IMR-90 (cell line): Measurements from ENCODE around the gene PGLYRP3. TPM values are rescaled to one million over a fixed set of nuclear protein-coding genes. Genes with fewer than 3 reads are reported as not detected.

ENCODE experiments used
- ATAC-seq: fragments of 200-7000 bp; cut with Tn5 transposase; 2 replicates; pipeline ENCODE4 v1.9.1; 2020; ENCODE audit warnings: low read depth, mild to moderate bottlenecking, moderate library complexity
- BruUV-seq: library from RNA; stranded (reverse); fragments of 400-500 nt; replicated peaks from 2 replicates; lab custom pipeline; 2021; lab: Mats Ljungman, UMichigan
- CTCF ChIA-PET: fragments of 300-600 bp; formaldehyde crosslinking; extraction: SDS; loops from one replicate; lab custom pipeline; 2021; ENCODE audit warnings: antibody characterized with exemption; lab: Yijun Ruan, JAX
- POLR2A ChIA-PET: fragments of 300-600 bp; sonication (Branson Sonifier 250); formaldehyde crosslinking; loops from one replicate; lab custom pipeline; 2022; ENCODE audit warnings: antibody characterized with exemption; ENCODE audit not compliant: unreplicated experiment; lab: Charles Lee
- DNase-seq: peaks from one replicate; pipeline ENCODE4 v3.0.0; 2013
- H2AFZ ChIP-seq: replicated peaks from 2 replicates; pipeline ENCODE3; 2013; ENCODE audit warnings: low read length, mild to moderate bottlenecking; ENCODE audit not compliant: poor library complexity
- H2AK5ac ChIP-seq: 2 replicates; pipeline ENCODE4 v1.6.1; 2013; ENCODE audit warnings: low read depth, low read length, inconsistent platforms
- H2AK9ac ChIP-seq: replicated peaks from 2 replicates; pipeline ENCODE3; 2013; ENCODE audit warnings: mild to moderate bottlenecking, low read depth, low read length, moderate library complexity; ENCODE audit not compliant: poor library complexity
- H2BK120ac ChIP-seq: 2 replicates; pipeline ENCODE4 v1.6.1; 2013; ENCODE audit warnings: low read depth, low read length, inconsistent platforms
- H2BK15ac ChIP-seq: 3 replicates; pipeline ENCODE4 v1.6.1; 2013; ENCODE audit warnings: low read depth, low read length, inconsistent platforms
- H2BK20ac ChIP-seq: 2 replicates; pipeline ENCODE4 v1.6.1; 2013; ENCODE audit warnings: low read depth, mild to moderate bottlenecking, inconsistent platforms, low read length, moderate library complexity
- H2BK5ac ChIP-seq: 2 replicates; pipeline ENCODE4 v1.6.1; 2013; ENCODE audit warnings: mild to moderate bottlenecking, low read depth, low read length, inconsistent platforms; ENCODE audit not compliant: poor library complexity, severe bottlenecking
- H3K14ac ChIP-seq: replicated peaks from 2 replicates; pipeline ENCODE4 v1.6.1; 2013; ENCODE audit warnings: low read depth, low read length, inconsistent platforms
- H3K18ac ChIP-seq: 2 replicates; pipeline ENCODE4 v1.6.1; 2013; ENCODE audit warnings: low read depth, low read length, control low read depth
- H3K23ac ChIP-seq: 2 replicates; pipeline ENCODE4 v1.6.1; 2013; ENCODE audit warnings: low read depth, low read length, inconsistent platforms
- H3K27ac ChIP-seq: 2 replicates; pipeline ENCODE4 v1.5.1; 2013; ENCODE audit warnings: mild to moderate bottlenecking, control low read depth, low read length; ENCODE audit not compliant: insufficient read depth
- H3K27me3 ChIP-seq: 2 replicates; pipeline ENCODE4 v1.6.1; 2013; ENCODE audit warnings: low read length; ENCODE audit not compliant: control insufficient read depth, insufficient read depth
- H3K36me3 ChIP-seq: 2 replicates; pipeline ENCODE4 v1.6.1; 2013; ENCODE audit warnings: low read length, mixed read lengths; ENCODE audit not compliant: control insufficient read depth, insufficient read depth
- H3K4ac ChIP-seq: 2 replicates; pipeline ENCODE4 v1.6.1; 2013; ENCODE audit warnings: low read depth, low read length, inconsistent platforms
- H3K4me1 ChIP-seq: 2 replicates; pipeline ENCODE4 v1.6.1; 2013; ENCODE audit warnings: low read length, mixed read lengths; ENCODE audit not compliant: control insufficient read depth, insufficient read depth
- H3K4me2 ChIP-seq: 2 replicates; pipeline ENCODE4 v1.6.1; 2013; ENCODE audit warnings: low read depth, mild to moderate bottlenecking, control low read depth, low read length, moderate library complexity
- H3K4me3 ChIP-seq: 2 replicates; pipeline ENCODE4 v1.5.1; 2013; ENCODE audit warnings: low read depth, mild to moderate bottlenecking, control low read depth, low read length, moderate library complexity; ENCODE audit not compliant: insufficient read depth
- H3K56ac ChIP-seq: 2 replicates; pipeline ENCODE4 v1.6.1; 2013; ENCODE audit warnings: low read length, inconsistent platforms; ENCODE audit not compliant: insufficient read depth; ENCODE audit errors: extremely low read depth
- H3K79me1 ChIP-seq, 2 experiments: 2 replicates each; pipeline ENCODE4 v1.6.1; 2013; ENCODE audit warnings: low read length in 2 of 2, inconsistent platforms in 1 of 2, low read depth in 1 of 2
- H3K9ac ChIP-seq: 2 replicates; pipeline ENCODE4 v1.6.1; 2013; ENCODE audit warnings: low read depth, low read length, control low read depth
- H3K9me1 ChIP-seq: 2 replicates; pipeline ENCODE4 v1.6.1; 2013; ENCODE audit warnings: low read length, inconsistent platforms; ENCODE audit not compliant: insufficient read depth
- H3K9me3 ChIP-seq: 2 replicates; pipeline ENCODE4 v1.6.1; 2013; ENCODE audit warnings: low read length; ENCODE audit not compliant: control insufficient read depth, insufficient read depth
- H4K20me1 ChIP-seq: 2 replicates; pipeline ENCODE4 v1.6.1; 2013; ENCODE audit warnings: low read length, inconsistent platforms; ENCODE audit not compliant: insufficient read depth
- H4K5ac ChIP-seq: 2 replicates; pipeline ENCODE4 v1.6.1; 2013; ENCODE audit warnings: mild to moderate bottlenecking, low read depth, low read length, control low read depth
- H4K8ac ChIP-seq, 2 experiments: 2 replicates each; pipeline ENCODE4 v1.6.1; 2013; ENCODE audit warnings: low read depth in 2 of 2, low read length in 2 of 2, control low read depth in 1 of 2, inconsistent platforms in 1 of 2
- H4K91ac ChIP-seq: 2 replicates; pipeline ENCODE4 v1.6.1; 2013; ENCODE audit warnings: low read depth, low read length, inconsistent platforms; ENCODE audit not compliant: insufficient read depth
- BHLHE40 ChIP-seq: fragments of 150-350 bp; IDR thresholded peaks from 2 replicates; pipeline ENCODE4 v1.6.1; 2016; ENCODE audit warnings: mild to moderate bottlenecking, low read depth, low read length
- CEBPB ChIP-seq: IDR thresholded peaks from 2 replicates; pipeline ENCODE4 v1.6.1; 2012; ENCODE audit warnings: low read depth, low read length, improper control_type of control experiment
- CHD1 ChIP-seq: IDR thresholded peaks from 2 replicates; pipeline ENCODE4 v1.6.1; 2012; ENCODE audit warnings: low read depth, low read length, improper control_type of control experiment
- FOS ChIP-seq: fragments of 150-350 bp; IDR thresholded peaks from 2 replicates; pipeline ENCODE4 v1.6.1; 2016; ENCODE audit warnings: low read depth, low read length
- MAFK ChIP-seq: IDR thresholded peaks from 2 replicates; pipeline ENCODE4 v1.6.1; 2012; ENCODE audit warnings: low read depth, low read length, improper control_type of control experiment
- MAZ ChIP-seq: IDR thresholded peaks from 2 replicates; pipeline ENCODE4 v1.6.1; 2012; ENCODE audit warnings: low read depth, mild to moderate bottlenecking, low read length, improper control_type of control experiment, moderate library complexity, borderline replicate concordance
- MXI1 ChIP-seq: IDR thresholded peaks from 2 replicates; pipeline ENCODE4 v1.6.1; 2012; ENCODE audit warnings: low read depth, mild to moderate bottlenecking, low read length, moderate library complexity, borderline replicate concordance
- RFX5 ChIP-seq: IDR thresholded peaks from 2 replicates; pipeline ENCODE4 v1.8.0; 2012; ENCODE audit warnings: low read depth, mild to moderate bottlenecking, low read length, moderate library complexity
- SMC3 ChIP-seq: fragments of 150-350 bp; IDR thresholded peaks from 2 replicates; pipeline ENCODE4 v1.6.1; 2016; ENCODE audit warnings: low read depth, mild to moderate bottlenecking, antibody characterized with exemption, low read length, moderate library complexity
- WGBS, 2 experiments: methylation state at CpG; one replicate each; pipeline versions ENCODE4 v1.1.5 to v1.1.7; 2013; ENCODE audit warnings: missing lambda C conversion rate in 2 of 2; ENCODE audit not compliant: insufficient read length in 1 of 2; ENCODE audit errors: extremely low coverage in 2 of 2; 5-methylcytosine and 5-hydroxymethylcytosine counted together
- dilution Hi-C: fragments of 300-500 bp; cut with HindIII; formaldehyde crosslinking; loops from one replicate; pipeline ENCODE4 v1.14.3; 2018; ENCODE audit warnings: low sequenced_read_pairs; ENCODE audit not compliant: unreplicated experiment
- in situ Hi-C: fragments of 300-500 bp; cut with MboI; formaldehyde crosslinking; loops from 3 replicates; pipeline ENCODE4 v1.14.3; 2019; ENCODE audit warnings: low sequenced_read_pairs, inconsistent platforms, mixed read lengths
- intact Hi-C: fragments of 100-400 bp; cut with micrococcal nuclease; formaldehyde crosslinking; loops from 2 replicates; pipeline ENCODE4 v1.10.0; 2022
- polyA plus RNA-seq, 3 experiments: library from polyadenylated mRNA; depleted of rRNA; stranded (reverse); fragments of >200 nt; gene quantifications; 2 replicates each; pipeline ENCODE4 v1.2.3, GENCODE V29; 2012; ENCODE audit warnings: low replicate concordance in 1 of 3
- total RNA-seq: library from RNA; depleted of rRNA; stranded (reverse); fragments of >200 nt; gene quantifications from 2 replicates; pipeline ENCODE4 v1.2.3, GENCODE V29; 2012
- TF ChIP-seq, protein P1 (sequence below): conservative IDR thresholded peaks from 2 replicates; pipeline ENCODE4 v1.5.1; 2012; ENCODE audit warnings: mild to moderate bottlenecking, low read depth, low read length, improper control_type of control experiment
- TF ChIP-seq, protein P2 (sequence below): fragments of 150-350 bp; IDR thresholded peaks from 2 replicates; pipeline ENCODE4 v1.6.1; 2017; ENCODE audit warnings: mild to moderate bottlenecking, antibody characterized with exemption, low read length, low read depth
- TF ChIP-seq, protein P3 (sequence below): fragments of 150-350 bp; IDR thresholded peaks from 2 replicates; pipeline ENCODE4 v1.6.1; 2016; ENCODE audit warnings: low read depth, mild to moderate bottlenecking, low read length, moderate library complexity, borderline replicate concordance

The PGLYRP3 gene
- total and polyA plus RNA-seq, 2 of the 4 experiments (the other 2 are of a cell fraction): not detected

DNA sequence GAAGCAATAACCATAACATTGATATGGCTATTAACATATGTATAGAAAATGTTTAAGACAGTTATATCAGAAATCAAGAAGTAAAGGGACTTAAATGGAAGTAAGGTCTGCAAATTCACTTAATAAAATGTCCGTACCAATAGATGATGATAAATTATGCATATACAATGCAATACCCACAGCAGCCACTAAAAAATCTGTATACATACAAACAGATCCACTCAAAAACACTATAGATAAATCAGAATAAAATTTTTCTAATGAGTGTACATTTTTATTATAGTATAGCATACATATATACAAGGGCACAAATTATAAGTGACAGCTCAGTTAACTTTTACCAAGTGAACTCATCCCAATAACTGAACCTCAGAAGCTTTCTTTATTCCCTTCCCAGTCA lies 47.3 kb downstream of the PGLYRP3 start:
- ChIA-PET POLR2A (no interaction called here), CTCF (no interaction called here)
- Histone ChIP-seq H2BK120ac (no peak overlapping the region), H3K79me1 (no peaks in the 10 kb centered on the region), H2AK9ac (no peak overlapping the region), H4K5ac (no peak overlapping the region), H3K9ac (no peak overlapping the region), H2AFZ (no peak overlapping the region), H2BK15ac (no peak overlapping the region), H3K4me2 (no peak overlapping the region), H3K14ac (no peak overlapping the region), H2BK5ac (no peak overlapping the region), H3K9me3 (no peaks in the 10 kb centered on the region), H4K8ac (no peak overlapping the region), H3K27ac (no peak overlapping the region), H4K20me1 (no peaks in the 10 kb centered on the region), H3K18ac (no peak overlapping the region), H3K9me1 (no peaks in the 10 kb centered on the region), H3K4me3 (no peak overlapping the region), H3K56ac (no peak overlapping the region), H2AK5ac (no peak overlapping the region), H2BK20ac (no peak overlapping the region), H3K23ac (no peak overlapping the region), H3K36me3 (no peaks in the 10 kb centered on the region), H3K27me3 (peaks cover 19% of the 10 kb centered on the region), H3K4ac (no peak overlapping the region), H4K91ac (no peak overlapping the region), H3K4me1 (no peaks in the 10 kb centered on the region)
- no TSS peak for BruUV-seq
- no peak for ATAC-seq
- TF ChIP-seq CHD1 (no peak), CEBPB (no peak), MAFK (no peak), MXI1 (no peak), RFX5 (no peak), SMC3 (no peak), BHLHE40 (no peak), MAZ (no peak), FOS (no peak)
- TF ChIP-seq, protein P1, sequence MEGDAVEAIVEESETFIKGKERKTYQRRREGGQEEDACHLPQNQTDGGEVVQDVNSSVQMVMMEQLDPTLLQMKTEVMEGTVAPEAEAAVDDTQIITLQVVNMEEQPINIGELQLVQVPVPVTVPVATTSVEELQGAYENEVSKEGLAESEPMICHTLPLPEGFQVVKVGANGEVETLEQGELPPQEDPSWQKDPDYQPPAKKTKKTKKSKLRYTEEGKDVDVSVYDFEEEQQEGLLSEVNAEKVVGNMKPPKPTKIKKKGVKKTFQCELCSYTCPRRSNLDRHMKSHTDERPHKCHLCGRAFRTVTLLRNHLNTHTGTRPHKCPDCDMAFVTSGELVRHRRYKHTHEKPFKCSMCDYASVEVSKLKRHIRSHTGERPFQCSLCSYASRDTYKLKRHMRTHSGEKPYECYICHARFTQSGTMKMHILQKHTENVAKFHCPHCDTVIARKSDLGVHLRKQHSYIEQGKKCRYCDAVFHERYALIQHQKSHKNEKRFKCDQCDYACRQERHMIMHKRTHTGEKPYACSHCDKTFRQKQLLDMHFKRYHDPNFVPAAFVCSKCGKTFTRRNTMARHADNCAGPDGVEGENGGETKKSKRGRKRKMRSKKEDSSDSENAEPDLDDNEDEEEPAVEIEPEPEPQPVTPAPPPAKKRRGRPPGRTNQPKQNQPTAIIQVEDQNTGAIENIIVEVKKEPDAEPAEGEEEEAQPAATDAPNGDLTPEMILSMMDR: no peak
- TF ChIP-seq, protein P2, sequence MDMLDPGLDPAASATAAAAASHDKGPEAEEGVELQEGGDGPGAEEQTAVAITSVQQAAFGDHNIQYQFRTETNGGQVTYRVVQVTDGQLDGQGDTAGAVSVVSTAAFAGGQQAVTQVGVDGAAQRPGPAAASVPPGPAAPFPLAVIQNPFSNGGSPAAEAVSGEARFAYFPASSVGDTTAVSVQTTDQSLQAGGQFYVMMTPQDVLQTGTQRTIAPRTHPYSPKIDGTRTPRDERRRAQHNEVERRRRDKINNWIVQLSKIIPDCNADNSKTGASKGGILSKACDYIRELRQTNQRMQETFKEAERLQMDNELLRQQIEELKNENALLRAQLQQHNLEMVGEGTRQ: no peak
- TF ChIP-seq, protein P3, sequence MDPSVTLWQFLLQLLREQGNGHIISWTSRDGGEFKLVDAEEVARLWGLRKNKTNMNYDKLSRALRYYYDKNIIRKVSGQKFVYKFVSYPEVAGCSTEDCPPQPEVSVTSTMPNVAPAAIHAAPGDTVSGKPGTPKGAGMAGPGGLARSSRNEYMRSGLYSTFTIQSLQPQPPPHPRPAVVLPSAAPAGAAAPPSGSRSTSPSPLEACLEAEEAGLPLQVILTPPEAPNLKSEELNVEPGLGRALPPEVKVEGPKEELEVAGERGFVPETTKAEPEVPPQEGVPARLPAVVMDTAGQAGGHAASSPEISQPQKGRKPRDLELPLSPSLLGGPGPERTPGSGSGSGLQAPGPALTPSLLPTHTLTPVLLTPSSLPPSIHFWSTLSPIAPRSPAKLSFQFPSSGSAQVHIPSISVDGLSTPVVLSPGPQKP: no peak
- dilution Hi-C loops (no loop called here), intact Hi-C loops (no loop called here), in situ Hi-C loops (no loop called here)
- WGBS, 2 experiments: no CpG with 5 or more reads among the region's 1 CpG
- DNase-seq: no peak
